Esophagus muscularis mucosa (tissue), 3 donors: ENCODE data around the gene POU2F1.

Source experiments
- POLR2AphosphoS5 ChIP-seq, 2 donors: sonication (generic); formaldehyde crosslinking; IDR thresholded peaks; one replicate each; pipeline ENCODE4 v1.6.1; 2017; ENCODE audit warnings: antibody characterized with exemption in 2 of 2
- TF ChIP-seq, protein P1 (sequence below), 3 experiments: fragments of 200-600 bp in 2 of 3; fragments of 450-650 bp in 1 of 3; sonication (generic) in 2 of 3; IDR thresholded peaks; one replicate each; pipeline ENCODE4 v1.5.1; 2017 to 2019; ENCODE audit warnings: antibody characterized with exemption in 3 of 3, mild to moderate bottlenecking in 2 of 3, moderate library complexity in 1 of 3

DNA sequence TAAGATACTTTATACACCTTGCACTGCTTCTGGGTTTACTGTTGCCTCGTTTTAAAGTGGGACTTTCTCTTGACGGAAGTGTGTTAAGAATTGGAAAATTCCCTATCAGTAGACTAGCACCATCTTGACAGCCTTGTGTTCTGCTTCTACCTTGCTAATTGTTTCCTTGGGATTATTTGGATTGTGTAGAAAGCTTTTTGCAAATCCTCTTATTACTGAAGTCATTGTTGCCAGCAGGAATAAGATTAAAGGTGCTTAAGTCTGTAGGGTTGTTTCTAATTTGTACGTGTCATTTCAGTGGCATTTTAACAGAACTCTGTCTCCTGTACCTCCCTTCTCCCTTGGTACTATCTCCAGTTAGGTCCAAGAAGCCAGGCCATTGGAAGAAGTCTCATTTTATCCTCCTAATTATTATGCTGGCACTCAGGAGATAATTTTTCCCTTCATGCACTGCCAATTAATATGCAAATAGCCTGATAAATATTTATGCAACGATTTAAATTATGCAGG lies 107.7 kb downstream of the POU2F1 start:
- TF ChIP-seq, protein P1, sequence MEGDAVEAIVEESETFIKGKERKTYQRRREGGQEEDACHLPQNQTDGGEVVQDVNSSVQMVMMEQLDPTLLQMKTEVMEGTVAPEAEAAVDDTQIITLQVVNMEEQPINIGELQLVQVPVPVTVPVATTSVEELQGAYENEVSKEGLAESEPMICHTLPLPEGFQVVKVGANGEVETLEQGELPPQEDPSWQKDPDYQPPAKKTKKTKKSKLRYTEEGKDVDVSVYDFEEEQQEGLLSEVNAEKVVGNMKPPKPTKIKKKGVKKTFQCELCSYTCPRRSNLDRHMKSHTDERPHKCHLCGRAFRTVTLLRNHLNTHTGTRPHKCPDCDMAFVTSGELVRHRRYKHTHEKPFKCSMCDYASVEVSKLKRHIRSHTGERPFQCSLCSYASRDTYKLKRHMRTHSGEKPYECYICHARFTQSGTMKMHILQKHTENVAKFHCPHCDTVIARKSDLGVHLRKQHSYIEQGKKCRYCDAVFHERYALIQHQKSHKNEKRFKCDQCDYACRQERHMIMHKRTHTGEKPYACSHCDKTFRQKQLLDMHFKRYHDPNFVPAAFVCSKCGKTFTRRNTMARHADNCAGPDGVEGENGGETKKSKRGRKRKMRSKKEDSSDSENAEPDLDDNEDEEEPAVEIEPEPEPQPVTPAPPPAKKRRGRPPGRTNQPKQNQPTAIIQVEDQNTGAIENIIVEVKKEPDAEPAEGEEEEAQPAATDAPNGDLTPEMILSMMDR (IDR thresholded peaks at IDR 0.05), result no peak
- TF ChIP-seq POLR2AphosphoS5 (IDR thresholded peaks at IDR 0.05), result no peak
